SU-DHL-6 (cell line): ENCODE data around the gene ATP11A.

Source experiments
- H2AFZ ChIP-seq: fragments of 200-600 bp; sonication (generic); 2 replicates; pipeline ENCODE4 v1.6.1; 2014; ENCODE audit warnings: low read depth, mild to moderate bottlenecking, moderate library complexity, mixed read lengths, antibody characterized with exemption, low read length; ENCODE audit not compliant: severe bottlenecking
- H3F3A ChIP-seq: fragments of 200-600 bp; shearing (Covaris generic); 2 replicates; pipeline ENCODE4 v1.6.0; 2016; ENCODE audit warnings: antibody characterized with exemption, mild to moderate bottlenecking; ENCODE audit not compliant: insufficient read depth
- H3K27ac ChIP-seq: fragments of 200-600 bp; sonication (generic); 2 replicates; pipeline ENCODE4 v1.5.1; 2016; ENCODE audit warnings: low read depth, mild to moderate bottlenecking, low read length, moderate library complexity, mixed read lengths
- H3K27me3 ChIP-seq: fragments of 200-600 bp; sonication (generic), shearing (Covaris generic); 2 replicates; pipeline ENCODE4 v1.6.0; 2014; ENCODE audit warnings: mild to moderate bottlenecking, low read length
- H3K36me3 ChIP-seq: fragments of 200-600 bp; sonication (generic); 2 replicates; pipeline ENCODE4 v1.6.1; 2014; ENCODE audit warnings: mild to moderate bottlenecking, low read length, mixed read lengths
- H3K4me2 ChIP-seq: fragments of 300-600, 200-600 bp; shearing (Covaris generic), sonication (generic); 2 replicates; pipeline ENCODE4 v1.6.0; 2014; ENCODE audit warnings: low read length, low read depth, mild to moderate bottlenecking; ENCODE audit not compliant: poor library complexity, severe bottlenecking
- H3K4me3 ChIP-seq: fragments of 200-600 bp; sonication (generic); 2 replicates; pipeline ENCODE4 v1.5.1; 2014; ENCODE audit warnings: antibody characterized with exemption, low read length, mild to moderate bottlenecking, mixed read lengths; ENCODE audit not compliant: insufficient read depth, poor library complexity, severe bottlenecking
- H3K79me2 ChIP-seq: fragments of 200-600 bp; sonication (generic); 2 replicates; pipeline ENCODE4 v1.6.1; 2014; ENCODE audit warnings: mild to moderate bottlenecking, low read length, moderate library complexity; ENCODE audit not compliant: insufficient read depth
- H3K9ac ChIP-seq: fragments of 200-600 bp; sonication (generic); 2 replicates; pipeline ENCODE4 v1.7.0; 2014; ENCODE audit warnings: mild to moderate bottlenecking, low read length
- H3K9me2 ChIP-seq: fragments of 200-600 bp; sonication (generic); replicated peaks from 2 replicates; pipeline ENCODE4 v1.6.1; 2014; ENCODE audit warnings: low read length; ENCODE audit not compliant: insufficient read depth
- H3K9me3 ChIP-seq: fragments of 200-600 bp; sonication (generic); 2 replicates; pipeline ENCODE4 v1.6.1; 2014; ENCODE audit warnings: low read length, mixed read lengths; ENCODE audit not compliant: insufficient read depth
- H4K20me1 ChIP-seq: fragments of 200-600 bp; sonication (generic); 2 replicates; pipeline ENCODE4 v1.6.1; 2014; ENCODE audit warnings: low read depth, mild to moderate bottlenecking, antibody characterized with exemption, low read length, moderate library complexity, mixed read lengths
- CTCF ChIP-seq: fragments of 200-600 bp; sonication (generic); IDR thresholded peaks from one replicate; pipeline ENCODE4 v1.5.1; 2017; ENCODE audit warnings: antibody characterized with exemption, mild to moderate bottlenecking, low read length, moderate library complexity; ENCODE audit not compliant: insufficient read depth, poor library complexity, severe bottlenecking
- EZH2phosphoT487 ChIP-seq: fragments of 200-600 bp; sonication (generic), shearing (Covaris generic); conservative IDR thresholded peaks from 2 replicates; pipeline ENCODE4 v1.6.1; 2018; ENCODE audit warnings: mild to moderate bottlenecking, antibody characterized with exemption, low read length, moderate library complexity, mixed read lengths

ATP11A gene

GRCh38 chr13:112815871-112816270, 126.0 kb downstream of the ATP11A start:
- no peaks in the 10 kb centered on the region for H3K9me3 ChIP-seq
- no peak overlapping the region for H3K4me2 ChIP-seq
- no peak for TF ChIP-seq EZH2phosphoT487
- TF ChIP-seq CTCF, result no peak
- no peaks in the 10 kb centered on the region for H3K27me3 ChIP-seq
- H3K4me3 ChIP-seq, result no peak overlapping the region
- H2AFZ ChIP-seq, result no peak overlapping the region
- no peaks in the 10 kb centered on the region for H4K20me1 ChIP-seq
- H3K9ac ChIP-seq, result no peak overlapping the region
- H3K79me2 ChIP-seq, result no peaks in the 10 kb centered on the region
- no peak overlapping the region for H3K27ac ChIP-seq
- H3F3A ChIP-seq, result no peaks in the 10 kb centered on the region
- no peaks in the 10 kb centered on the region for H3K36me3 ChIP-seq
- H3K9me2 ChIP-seq, result no peaks in the 10 kb centered on the region

GRCh38 chr13:112818040-112818697, 128.3 kb downstream of the ATP11A start:
- H3K4me2 ChIP-seq, result no peak overlapping the region
- H3F3A ChIP-seq, result no peaks in the 10 kb centered on the region
- no peak overlapping the region for H3K9ac ChIP-seq
- TF ChIP-seq EZH2phosphoT487, result no peak
- TF ChIP-seq CTCF, result no peak
- H3K9me2 ChIP-seq, result no peaks in the 10 kb centered on the region
- H3K27me3 ChIP-seq, result no peaks in the 10 kb centered on the region
- H3K4me3 ChIP-seq, result no peak overlapping the region
- no peak overlapping the region for H2AFZ ChIP-seq
- H3K9me3 ChIP-seq, result no peaks in the 10 kb centered on the region
- no peaks in the 10 kb centered on the region for H3K36me3 ChIP-seq
- H4K20me1 ChIP-seq, result no peaks in the 10 kb centered on the region
- H3K79me2 ChIP-seq, result no peaks in the 10 kb centered on the region
- H3K27ac ChIP-seq, result no peak overlapping the region

- Histone ChIP-seq H4K20me1 (no peaks in the 10 kb centered on the region), H3K4me3 (no peak overlapping the region), H3K27ac (no peak overlapping the region), H3K9me2 (no peaks in the 10 kb centered on the region), H3F3A (no peaks in the 10 kb centered on the region), H3K4me2 (no peak overlapping the region), H3K27me3 (no peaks in the 10 kb centered on the region), H2AFZ (no peak overlapping the region), H3K36me3 (no peaks in the 10 kb centered on the region), H3K9ac (no peak overlapping the region), H3K9me3 (no peaks in the 10 kb centered on the region), H3K79me2 (no peaks in the 10 kb centered on the region)
- no peak for TF ChIP-seq EZH2phosphoT487
- TF ChIP-seq CTCF, result no peak
Observed at GRCh38 chr13:112818698-112819045, 128.8 kb downstream of the ATP11A start.
